HepG2 (cell line): Measurements from ENCODE around the gene TBC1D16. TPM values are rescaled to one million over a fixed set of nuclear protein-coding genes. Genes with fewer than 3 reads are reported as not detected.
A peak's percentile ranks its signal among the peaks of the same experiment; 100 is the strongest.

ENCODE experiments used
- AGO1 ChIP-seq: fragments of 200-400 bp; formaldehyde crosslinking; IDR thresholded peaks from 2 replicates; pipeline ENCODE4 v1.6.1; 2017; ENCODE audit warnings: mild to moderate bottlenecking, low read depth, low read length, moderate library complexity; ENCODE audit not compliant: poor library complexity, severe bottlenecking
- CC2D1A ChIP-seq: sonication (generic); formaldehyde crosslinking; IDR thresholded peaks from 2 replicates; pipeline ENCODE4 v1.8.1; 2023; ENCODE audit warnings: mild to moderate bottlenecking, missing genetic modification reagents
- CHCHD3 ChIP-seq: sonication (generic); formaldehyde crosslinking; IDR thresholded peaks from 2 replicates; pipeline ENCODE4 v1.8.0; 2022; ENCODE audit warnings: mild to moderate bottlenecking, missing genetic modification reagents, moderate library complexity
- CREM ChIP-seq, 2 experiments: sonication (generic) in 1 of 2; formaldehyde crosslinking in 1 of 2; IDR thresholded peaks; 2 replicates each; pipeline versions ENCODE4 v1.4.0 to v1.6.1; 2016 to 2020; ENCODE audit warnings: antibody characterized with exemption in 1 of 2, mild to moderate bottlenecking in 1 of 2, missing genetic modification reagents in 1 of 2
- FOXP4 ChIP-seq: sonication (generic); formaldehyde crosslinking; IDR thresholded peaks from 2 replicates; pipeline ENCODE4 v1.4.0; 2020; ENCODE audit warnings: missing genetic modification reagents
- HBP1 ChIP-seq: IDR thresholded peaks from 2 replicates; pipeline ENCODE4 v1.6.1; 2016; ENCODE audit warnings: low read depth, control low read depth
- IKZF1 ChIP-seq: fragments of 450-650 bp; IDR thresholded peaks from 2 replicates; pipeline ENCODE4 v1.7.1; 2016
- IRX3 ChIP-seq: sonication (generic); formaldehyde crosslinking; IDR thresholded peaks from 2 replicates; pipeline ENCODE4 v1.8.1; 2023; ENCODE audit warnings: mild to moderate bottlenecking, low read depth, missing genetic modification reagents, borderline replicate concordance
- KLF6 ChIP-seq: IDR thresholded peaks from 2 replicates; pipeline ENCODE4 v1.8.0; 2016; ENCODE audit warnings: missing biosample characterization, missing genetic modification reagents
- MTERF4 ChIP-seq: sonication (generic); formaldehyde crosslinking; IDR thresholded peaks from 2 replicates; pipeline ENCODE4 v1.8.0; 2023; ENCODE audit warnings: mild to moderate bottlenecking, missing genetic modification reagents
- NFE2L1 ChIP-seq: sonication (generic); formaldehyde crosslinking; IDR thresholded peaks from 2 replicates; pipeline ENCODE4 v1.4.0; 2020; ENCODE audit warnings: missing genetic modification reagents, mild to moderate bottlenecking, borderline replicate concordance
- NONO ChIP-seq, 2 experiments: fragments of 450-650 bp in 1 of 2; sonication (generic) in 1 of 2; formaldehyde crosslinking in 1 of 2; IDR thresholded peaks in 1 of 2; conservative IDR thresholded peaks in 1 of 2; 2 replicates each; pipeline versions ENCODE4 v1.6.1 to v1.8.0; 2017 to 2022; ENCODE audit warnings: mild to moderate bottlenecking in 1 of 2, missing genetic modification reagents in 1 of 2, moderate library complexity in 1 of 2
- POLR2G ChIP-seq: fragments of 200-400 bp; formaldehyde crosslinking; IDR thresholded peaks from 2 replicates; pipeline ENCODE4 v1.6.1; 2018; ENCODE audit warnings: mild to moderate bottlenecking, low read depth, low read length, moderate library complexity
- PRPF4 ChIP-seq: fragments of 200-400 bp; formaldehyde crosslinking; IDR thresholded peaks from 2 replicates; pipeline ENCODE4 v1.6.1; 2016; ENCODE audit warnings: low read length, low read depth; ENCODE audit not compliant: poor library complexity, severe bottlenecking
- RORA ChIP-seq: sonication (generic); formaldehyde crosslinking; IDR thresholded peaks from 2 replicates; pipeline ENCODE4 v1.5.0; 2020; ENCODE audit warnings: mild to moderate bottlenecking, missing genetic modification reagents, moderate library complexity
- TEAD3 ChIP-seq: optimal IDR thresholded peaks from 2 replicates; pipeline ENCODE3; 2016; ENCODE audit warnings: borderline replicate concordance
- ZBTB42 ChIP-seq: sonication (generic); formaldehyde crosslinking; IDR thresholded peaks from 2 replicates; pipeline ENCODE4 v1.5.0; 2020; ENCODE audit warnings: mild to moderate bottlenecking, missing genetic modification reagents
- ZBTB44 ChIP-seq: sonication (generic); formaldehyde crosslinking; IDR thresholded peaks from 2 replicates; pipeline ENCODE4 v1.4.0; 2020; ENCODE audit warnings: missing genetic modification reagents
- ZFP37 ChIP-seq: sonication (generic); formaldehyde crosslinking; IDR thresholded peaks from 2 replicates; pipeline ENCODE4 v1.4.0; 2020; ENCODE audit warnings: missing genetic modification reagents, borderline replicate concordance
- ZFP62 ChIP-seq: sonication (generic); formaldehyde crosslinking; IDR thresholded peaks from 2 replicates; pipeline ENCODE4 v1.4.0; 2020; ENCODE audit warnings: missing genetic modification reagents
- ZNF205 ChIP-seq: IDR thresholded peaks from 2 replicates; pipeline ENCODE4 v1.6.1; 2018; ENCODE audit warnings: missing biosample characterization, missing genetic modification reagents
- ZNF264 ChIP-seq: sonication (generic); formaldehyde crosslinking; IDR thresholded peaks from 2 replicates; pipeline ENCODE4 v1.4.0; 2020; ENCODE audit warnings: missing genetic modification reagents
- ZNF275 ChIP-seq: sonication (generic); formaldehyde crosslinking; IDR thresholded peaks from 2 replicates; pipeline ENCODE4 v1.8.0; 2022; ENCODE audit warnings: missing genetic modification reagents, mild to moderate bottlenecking, inconsistent platforms, borderline replicate concordance
- ZNF337 ChIP-seq: sonication (generic); formaldehyde crosslinking; IDR thresholded peaks from 2 replicates; pipeline ENCODE4 v1.5.1; 2020; ENCODE audit warnings: missing genetic modification reagents, low read depth, mild to moderate bottlenecking, borderline replicate concordance
- polyA plus RNA-seq, 8 experiments: library from polyadenylated mRNA; depleted of rRNA in 3 of 8; stranded (reverse) in 7 of 8; unstranded in 1 of 8; fragments of >200 nt; fragmentation: Illumina TruSeq in 4 of 8; extraction: Trizol in 4 of 8; gene quantifications; 2 replicates each; pipeline versions ENCODE4 v1.2.1 to v1.2.3, GENCODE V29; 2011 to 2016; ENCODE audit warnings: low read depth in 4 of 8, missing spikeins in 1 of 8, mixed read lengths in 1 of 8; ENCODE audit not compliant: insufficient read depth in 1 of 8
- total RNA-seq, 5 experiments: library from RNA; depleted of rRNA; stranded (reverse); fragments of >200 nt; fragmentation: Illumina TruSeq; extraction: Trizol; gene quantifications; 2 replicates each; pipeline ENCODE4 v1.2.3, GENCODE V29; 2016; ENCODE audit warnings: low read depth in 1 of 5

TBC1D16 gene
- total and polyA plus RNA-seq, 2 of the 13 experiments (the other 11 are each of a cell fraction or from before 2014, with no cell fraction given) = 14.9 to 24.9 TPM

- TF ChIP-seq AGO1 (no peak), KLF6 (peak; percentile 61; the same call in 1 of the 2 replicates), CC2D1A (CRISPR knock-in tag) (no peak), NFE2L1 (no peak), IRX3 (no peak), ZFP37 (CRISPR knock-in tag) (no peak), IKZF1 (no peak), NONO (IDR thresholded peaks at IDR 0.05) (no peak), NONO (CRISPR knock-in tag; conservative IDR thresholded peaks at IDR 0.05) (peak; percentile 63), ZNF275 (CRISPR knock-in tag) (no peak), ZNF264 (CRISPR knock-in tag) (no peak), RORA (no peak), MTERF4 (CRISPR knock-in tag) (no peak), TEAD3 (CRISPR knock-in tag) (peak; percentile 95), FOXP4 (CRISPR knock-in tag) (peak; percentile 78), PRPF4 (peak; percentile 53), CREM (IDR thresholded peaks at IDR 0.05) (peak; percentile 70), CREM (CRISPR knock-in tag; IDR thresholded peaks at IDR 0.05) (no peak), HBP1 (CRISPR knock-in tag) (no peak), ZFP62 (CRISPR knock-in tag) (no peak), ZNF337 (CRISPR knock-in tag) (no peak), ZBTB44 (CRISPR knock-in tag) (no peak), ZBTB42 (CRISPR knock-in tag) (peak; percentile 63; the same call in 1 of the 2 replicates), CHCHD3 (CRISPR knock-in tag) (no peak), POLR2G (peak; percentile 32; the same call in 1 of the 2 replicates), ZNF205 (CRISPR knock-in tag) (peak; percentile 58; the same call in 1 of the 2 replicates)
These were observed 109.5 kb downstream of the TBC1D16 start (continued) for GRCh38 chr17:79926142-79926604.
